Retinal pigment epithelial cell (primary cell): ENCODE results near the gene DLG5.

Experiments
- DNase-seq: peaks from one replicate; pipeline ENCODE4 v3.0.0-alpha.2; 2010; ENCODE audit warnings: low read depth
- H3K4me3 ChIP-seq: 2 replicates; pipeline ENCODE4 v1.5.1; 2011; ENCODE audit warnings: mild to moderate bottlenecking, low read length, control low read depth, moderate library complexity
- TF ChIP-seq, protein P1 (sequence below): conservative IDR thresholded peaks from 2 replicates; pipeline ENCODE4 v1.5.1; 2011; ENCODE audit warnings: low read depth, low read length, control low read depth, inconsistent platforms

Gene DLG5

GRCh38 chr10:77881636-77882035 is 44.9 kb downstream of the DLG5 start:
- TF ChIP-seq, protein P1, sequence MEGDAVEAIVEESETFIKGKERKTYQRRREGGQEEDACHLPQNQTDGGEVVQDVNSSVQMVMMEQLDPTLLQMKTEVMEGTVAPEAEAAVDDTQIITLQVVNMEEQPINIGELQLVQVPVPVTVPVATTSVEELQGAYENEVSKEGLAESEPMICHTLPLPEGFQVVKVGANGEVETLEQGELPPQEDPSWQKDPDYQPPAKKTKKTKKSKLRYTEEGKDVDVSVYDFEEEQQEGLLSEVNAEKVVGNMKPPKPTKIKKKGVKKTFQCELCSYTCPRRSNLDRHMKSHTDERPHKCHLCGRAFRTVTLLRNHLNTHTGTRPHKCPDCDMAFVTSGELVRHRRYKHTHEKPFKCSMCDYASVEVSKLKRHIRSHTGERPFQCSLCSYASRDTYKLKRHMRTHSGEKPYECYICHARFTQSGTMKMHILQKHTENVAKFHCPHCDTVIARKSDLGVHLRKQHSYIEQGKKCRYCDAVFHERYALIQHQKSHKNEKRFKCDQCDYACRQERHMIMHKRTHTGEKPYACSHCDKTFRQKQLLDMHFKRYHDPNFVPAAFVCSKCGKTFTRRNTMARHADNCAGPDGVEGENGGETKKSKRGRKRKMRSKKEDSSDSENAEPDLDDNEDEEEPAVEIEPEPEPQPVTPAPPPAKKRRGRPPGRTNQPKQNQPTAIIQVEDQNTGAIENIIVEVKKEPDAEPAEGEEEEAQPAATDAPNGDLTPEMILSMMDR: no peak

GRCh38 chr10:77881222-77881621 is 45.3 kb downstream of the DLG5 start:
- no peak for DNase-seq
- TF ChIP-seq, protein P1: no peak
- no peak overlapping the region for H3K4me3 ChIP-seq

More at GRCh38 chr10:77881636-77882035, 44.9 kb downstream of the DLG5 start:
- DNase-seq: no peak
- no peak overlapping the region for H3K4me3 ChIP-seq

DNA sequence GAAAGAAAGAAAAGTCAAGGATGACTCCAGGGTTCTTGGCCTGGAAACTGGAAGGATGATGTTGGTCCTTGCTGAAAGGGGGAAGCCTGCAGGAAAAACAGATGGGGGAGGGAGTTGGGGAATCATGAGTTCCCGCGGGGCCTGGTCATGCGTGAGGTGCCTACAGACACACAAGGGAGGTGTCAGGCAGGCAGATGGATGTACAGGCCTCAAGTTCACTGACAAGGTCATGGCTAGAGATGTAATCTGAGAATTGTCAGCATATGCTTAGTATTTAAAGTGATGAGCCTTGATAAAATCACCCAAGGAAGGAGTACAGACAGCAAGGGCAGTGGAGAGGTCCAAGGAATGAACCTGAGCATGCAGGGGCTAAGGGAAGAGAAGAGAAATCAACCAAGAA is 46.8 kb downstream of the DLG5 start:
- no peak for DNase-seq
- no peak overlapping the region for H3K4me3 ChIP-seq
- TF ChIP-seq, protein P1: no peak

DNA sequence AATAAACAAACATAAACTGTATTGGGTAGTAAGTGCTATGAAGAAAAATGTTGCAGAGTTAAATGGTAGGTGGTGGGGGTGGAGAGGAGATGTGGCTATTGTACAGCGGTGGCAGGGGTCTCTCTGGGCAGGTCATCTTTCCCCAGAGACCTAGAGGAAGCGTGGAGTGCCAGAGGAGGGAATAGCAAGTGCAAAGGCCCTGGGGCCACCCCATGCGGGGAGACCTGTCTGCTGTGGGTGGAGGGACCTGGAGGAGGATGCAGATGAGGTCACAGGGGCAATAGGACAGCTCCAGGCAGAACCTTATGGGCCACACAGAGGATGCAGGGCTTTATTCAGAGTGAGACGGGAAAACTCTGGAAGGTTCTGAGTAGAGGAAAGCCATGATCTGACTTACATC is 47.5 kb downstream of the DLG5 start:
- no peak for DNase-seq
- no peak overlapping the region for H3K4me3 ChIP-seq
- TF ChIP-seq, protein P1: no peak

- H3K4me3 ChIP-seq: no peak overlapping the region
- DNase-seq: no peak
- TF ChIP-seq, protein P1: peak; percentile 3
Measured at GRCh38 chr10:77877441-77878344, 48.9 kb downstream of the DLG5 start.

DNA sequence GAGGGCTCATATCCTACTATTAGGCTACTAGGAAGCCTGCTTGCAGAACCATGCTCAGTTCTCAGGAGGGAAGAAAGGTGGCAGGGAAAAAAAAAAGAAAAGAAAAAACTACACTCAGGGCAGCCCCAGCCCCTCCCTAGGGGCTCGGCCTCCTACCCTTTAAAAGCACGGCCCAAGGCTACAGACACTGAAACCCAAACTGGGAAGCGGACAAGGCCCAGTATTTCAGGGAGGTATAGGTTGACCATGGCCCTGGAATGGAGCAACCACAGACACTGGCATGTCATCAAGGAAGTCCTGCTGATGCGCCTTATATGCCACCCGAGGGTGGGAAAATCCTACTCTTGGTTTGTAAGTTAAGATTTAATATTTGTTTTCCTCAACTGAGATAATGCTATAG is 50.8 kb downstream of the DLG5 start:
- DNase-seq: no peak
- TF ChIP-seq, protein P1: no peak

GRCh38 chr10:77874872-77875271 is 51.7 kb downstream of the DLG5 start:
- no peak overlapping the region for H3K4me3 ChIP-seq
- TF ChIP-seq, protein P1: no peak
- no peak for DNase-seq

More for the DNA sequence above, 50.8 kb downstream of the DLG5 start:
- H3K4me3 ChIP-seq: no peak overlapping the region
